ENCODE measurements around the gene BABAM1.

The BABAM1 gene

DNA sequence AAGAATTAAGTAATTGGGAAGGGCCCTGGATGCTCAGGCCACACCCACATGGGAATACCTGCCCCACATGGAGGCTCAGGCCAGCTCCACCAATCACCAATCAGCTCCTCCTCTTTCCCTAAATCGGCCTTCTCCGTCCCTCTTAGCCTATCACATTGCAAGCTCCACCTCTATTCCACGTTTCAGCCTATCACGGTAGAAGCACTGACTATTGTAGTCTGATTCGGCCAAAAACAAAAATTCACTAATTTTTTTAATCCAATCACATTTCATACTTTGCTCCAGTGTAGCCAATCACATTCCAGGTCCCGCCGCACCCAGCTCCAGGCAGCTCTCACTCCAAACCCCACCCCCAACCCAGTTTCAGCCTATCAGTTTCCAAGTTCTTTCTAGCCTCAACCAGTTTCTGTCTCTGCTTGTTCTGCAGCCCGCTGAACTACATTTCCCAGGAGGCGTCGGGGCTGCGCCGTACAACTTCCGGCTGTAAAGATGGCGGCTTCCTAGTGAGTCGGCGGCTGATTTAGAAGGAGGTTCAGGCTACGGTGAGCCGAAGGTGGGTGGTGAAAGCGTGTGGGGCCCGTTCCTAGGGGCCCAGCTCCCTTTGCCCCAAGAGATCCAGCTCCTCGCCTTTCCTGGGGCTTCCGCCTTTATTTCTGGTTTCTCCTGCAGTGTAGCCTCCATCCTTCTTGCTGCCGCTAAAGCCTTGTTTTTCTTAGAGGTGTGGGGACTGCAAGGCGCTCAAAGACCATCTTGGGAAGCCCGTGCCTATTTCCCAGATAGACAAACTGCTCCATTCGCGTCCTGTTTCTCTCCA is at the start of gene BABAM1:
Gene BABAM1 (plus strand): TSS at position 469 of the 814 bp plus-strand sequence. CDS start 1,364 bp downstream, outside the sequence.
- TF ChIP-seq, protein P1, sequence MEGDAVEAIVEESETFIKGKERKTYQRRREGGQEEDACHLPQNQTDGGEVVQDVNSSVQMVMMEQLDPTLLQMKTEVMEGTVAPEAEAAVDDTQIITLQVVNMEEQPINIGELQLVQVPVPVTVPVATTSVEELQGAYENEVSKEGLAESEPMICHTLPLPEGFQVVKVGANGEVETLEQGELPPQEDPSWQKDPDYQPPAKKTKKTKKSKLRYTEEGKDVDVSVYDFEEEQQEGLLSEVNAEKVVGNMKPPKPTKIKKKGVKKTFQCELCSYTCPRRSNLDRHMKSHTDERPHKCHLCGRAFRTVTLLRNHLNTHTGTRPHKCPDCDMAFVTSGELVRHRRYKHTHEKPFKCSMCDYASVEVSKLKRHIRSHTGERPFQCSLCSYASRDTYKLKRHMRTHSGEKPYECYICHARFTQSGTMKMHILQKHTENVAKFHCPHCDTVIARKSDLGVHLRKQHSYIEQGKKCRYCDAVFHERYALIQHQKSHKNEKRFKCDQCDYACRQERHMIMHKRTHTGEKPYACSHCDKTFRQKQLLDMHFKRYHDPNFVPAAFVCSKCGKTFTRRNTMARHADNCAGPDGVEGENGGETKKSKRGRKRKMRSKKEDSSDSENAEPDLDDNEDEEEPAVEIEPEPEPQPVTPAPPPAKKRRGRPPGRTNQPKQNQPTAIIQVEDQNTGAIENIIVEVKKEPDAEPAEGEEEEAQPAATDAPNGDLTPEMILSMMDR (conservative IDR thresholded peaks at IDR 0.05) = no peak
- peak within 1 kb of the TSS; percentile 71 for H3K27ac ChIP-seq

DNA sequence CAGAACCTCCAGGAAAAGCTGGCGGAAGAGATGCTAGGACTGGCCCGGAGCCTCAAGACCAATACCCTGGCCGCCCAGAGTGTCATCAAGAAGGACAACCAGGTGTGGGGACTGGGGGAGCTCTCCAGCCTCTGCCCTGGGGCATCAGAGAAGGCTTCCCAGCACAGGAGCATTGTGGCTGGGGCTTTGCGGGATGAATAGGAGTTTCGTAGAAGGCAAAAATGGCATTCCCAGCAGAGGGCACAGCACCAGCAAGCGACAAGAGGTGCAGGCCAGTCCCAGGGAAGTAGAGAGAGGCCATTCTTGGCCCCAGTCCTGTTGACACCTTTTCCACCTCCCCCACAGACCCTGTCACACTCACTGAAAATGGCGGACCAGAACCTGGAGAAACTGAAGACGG is 48.0 kb upstream of the BABAM1 start:
- TF ChIP-seq, protein P1 (conservative IDR thresholded peaks at IDR 0.05) = no peak
- H3K27ac ChIP-seq = no peak overlapping the region

DNA sequence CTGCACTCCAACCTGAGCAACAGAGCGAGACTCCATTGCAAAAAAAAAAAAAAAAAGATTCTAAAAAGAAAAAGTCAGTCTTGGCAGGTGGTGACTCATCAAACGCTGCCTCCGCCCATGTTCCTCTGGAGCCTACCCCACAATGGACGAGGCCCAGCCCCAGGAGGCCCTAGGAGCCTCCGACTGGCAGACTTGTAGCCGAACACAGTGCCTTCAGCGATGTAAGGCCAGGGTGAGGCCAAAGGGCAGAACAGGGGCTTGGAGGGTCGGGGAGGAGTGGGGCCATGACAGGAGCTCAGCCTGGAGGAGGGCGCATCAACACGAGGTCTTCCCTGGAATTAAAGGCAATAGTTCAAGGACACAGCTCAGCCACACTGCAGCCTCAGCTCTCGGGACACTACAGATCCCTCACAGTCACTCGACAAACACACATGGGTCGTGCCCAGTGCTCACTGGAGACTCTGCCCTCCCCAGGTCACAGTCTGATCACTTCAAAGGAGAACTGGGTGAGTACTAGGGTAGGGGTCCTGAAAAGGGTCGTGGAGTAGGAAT is 47.0 kb upstream of the BABAM1 start:
- TF ChIP-seq, protein P1 (conservative IDR thresholded peaks at IDR 0.05) = no peak
- no peak overlapping the region for H3K27ac ChIP-seq

DNA sequence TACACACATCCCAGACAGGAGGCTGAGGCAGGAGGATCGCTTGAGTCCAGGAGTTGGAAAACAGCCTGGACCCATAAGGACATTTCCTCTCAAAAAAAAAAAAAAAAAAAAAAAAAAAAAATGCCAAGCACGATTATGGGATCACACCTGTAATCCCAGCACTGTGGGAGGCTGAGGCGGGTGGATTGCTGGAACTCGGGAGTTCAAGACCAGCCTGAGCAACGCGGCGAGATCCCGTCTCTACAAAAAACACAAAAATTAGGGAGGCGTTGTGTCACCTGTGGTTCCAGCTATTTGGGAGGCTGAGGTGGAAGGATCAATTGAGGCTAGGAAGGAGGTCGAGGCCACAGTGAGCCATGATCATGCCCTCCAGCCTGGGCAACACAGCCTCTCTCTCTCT is 42.2 kb upstream of the BABAM1 start:
- TF ChIP-seq, protein P1 (conservative IDR thresholded peaks at IDR 0.05) = no peak
- H3K27ac ChIP-seq = peak overlapping the region; percentile 87

DNA sequence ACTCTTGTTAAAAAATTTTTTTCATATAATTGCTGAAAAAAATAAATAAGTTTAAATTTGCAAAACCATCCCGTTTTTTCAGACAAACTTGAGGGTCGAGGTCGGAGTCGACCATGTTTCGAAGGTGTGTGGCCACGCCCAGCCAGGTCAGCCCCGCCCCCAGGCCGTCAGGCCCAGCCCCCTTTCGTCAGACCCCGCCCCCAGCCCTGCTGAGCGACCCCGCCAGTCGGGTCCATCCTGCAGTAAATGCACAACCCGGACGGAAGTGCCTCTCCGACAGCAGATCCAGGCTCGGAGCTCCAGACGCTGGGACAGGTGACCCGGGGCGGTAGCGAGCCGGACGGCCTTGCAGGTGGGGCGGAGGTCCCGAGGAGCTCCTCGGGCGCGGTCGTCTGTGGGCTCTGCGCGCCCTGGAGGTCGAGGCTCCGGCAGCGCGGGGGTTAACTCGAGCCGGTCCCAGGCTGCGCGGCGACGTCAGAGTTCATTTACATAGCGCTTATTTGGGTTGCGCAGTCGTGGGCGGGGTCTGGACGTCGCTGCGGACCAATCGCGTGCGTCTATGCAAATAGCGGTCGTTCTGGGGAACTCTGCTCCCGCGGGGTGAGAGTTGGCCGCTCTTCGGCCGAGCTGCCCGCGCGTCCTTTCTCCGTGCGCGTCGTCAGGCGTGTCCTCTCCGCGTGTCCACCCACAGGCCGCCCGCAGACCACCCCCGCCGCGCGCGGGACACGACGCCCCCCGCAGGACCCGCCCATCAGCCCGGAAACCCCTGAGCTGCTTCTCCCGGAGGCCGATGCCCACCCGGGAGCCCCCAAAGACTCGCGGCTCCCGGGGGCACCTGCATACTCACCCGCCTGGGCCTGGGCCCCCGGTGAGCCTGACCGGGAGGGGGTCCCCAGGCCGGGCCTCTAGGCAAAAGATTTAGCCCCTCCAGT is 41.0 kb upstream of the BABAM1 start, which contains the start of gene OCEL1:
Gene OCEL1 (plus strand): TSS at position 225 of the 932 bp plus-strand sequence. CDS start 22 bp downstream, at position 247.
- H3K27ac ChIP-seq = peak within 1 kb of the TSS; percentile 87
- TF ChIP-seq, protein P1 (conservative IDR thresholded peaks at IDR 0.05) = no peak

DNA sequence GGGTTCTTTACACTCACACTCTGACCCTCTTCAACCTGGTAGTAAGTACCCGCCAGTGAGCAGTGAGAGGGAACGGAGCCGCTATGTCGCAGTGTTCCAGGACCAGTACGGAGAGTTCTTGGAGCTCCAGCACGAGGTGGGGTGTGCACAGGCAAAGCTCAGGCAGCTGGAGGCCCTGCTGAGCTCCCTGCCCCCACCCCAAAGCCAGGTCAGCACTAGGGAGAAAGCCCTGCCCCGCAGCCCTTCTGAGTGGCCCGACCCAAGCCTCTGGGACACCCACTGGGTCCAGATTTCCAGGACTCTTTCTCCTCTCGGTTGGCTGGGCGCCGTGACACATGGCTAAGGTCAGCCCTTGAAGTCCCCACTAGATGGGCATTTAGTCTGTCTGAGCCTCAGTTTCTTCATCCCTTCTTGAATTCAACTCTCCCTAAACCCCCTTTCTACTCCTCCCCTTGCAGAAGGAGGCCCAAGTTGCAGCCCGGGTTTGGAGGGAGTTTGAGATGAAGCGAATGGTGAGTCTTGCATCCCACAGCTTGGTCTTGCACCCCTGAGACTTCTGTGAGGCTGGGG is 39.4 kb upstream of the BABAM1 start:
- no peak overlapping the region for H3K27ac ChIP-seq
- TF ChIP-seq, protein P1 (conservative IDR thresholded peaks at IDR 0.05) = no peak
